Mesothelial cell of epicardium (in vitro differentiated cells): ENCODE measurements around the gene RUNDC1. TPM values are rescaled to one million over a fixed set of nuclear protein-coding genes. Genes with fewer than 3 reads are reported as not detected.

Experiments used
- DNase-seq, 2 experiments: peaks; one replicate each; pipeline ENCODE4 v3.0.0; 2021; ENCODE audit warnings: low spot score in 2 of 2; ENCODE audit not compliant: unreplicated experiment in 2 of 2
- H3K27ac Mint-ChIP-seq: 2 replicates; pipeline ENCODE4 v1.8.0; 2021; ENCODE audit warnings: mixed read lengths
- H3K27me3 Mint-ChIP-seq: 2 replicates; pipeline ENCODE4 v1.8.0; 2021; ENCODE audit warnings: low read depth, mixed read lengths
- H3K36me3 Mint-ChIP-seq: 2 replicates; pipeline ENCODE4 v1.8.0; 2021; ENCODE audit warnings: mixed read lengths
- H3K4me1 Mint-ChIP-seq: 2 replicates; pipeline ENCODE4 v1.8.0; 2021; ENCODE audit warnings: mixed read lengths
- H3K4me3 Mint-ChIP-seq: 2 replicates; pipeline ENCODE4 v1.8.0; 2021; ENCODE audit warnings: mild to moderate bottlenecking, moderate library complexity, mixed read lengths
- H3K9me3 Mint-ChIP-seq: 2 replicates; pipeline ENCODE4 v1.8.0; 2021; ENCODE audit warnings: mixed read lengths
- total RNA-seq: library from RNA; stranded (reverse); gene quantifications from 3 replicates; pipeline ENCODE4 v1.2.1, GENCODE V29; 2021
- TF ChIP-seq, protein P1 (sequence below): fragments of 200-600 bp; sonication (generic); IDR thresholded peaks from one replicate; pipeline ENCODE4 v1.5.0; 2021; ENCODE audit warnings: antibody characterized with exemption; ENCODE audit not compliant: unreplicated experiment

Gene RUNDC1
- total RNA-seq, 1 donor from 2014 or later, result 13.9 TPM

DNA sequence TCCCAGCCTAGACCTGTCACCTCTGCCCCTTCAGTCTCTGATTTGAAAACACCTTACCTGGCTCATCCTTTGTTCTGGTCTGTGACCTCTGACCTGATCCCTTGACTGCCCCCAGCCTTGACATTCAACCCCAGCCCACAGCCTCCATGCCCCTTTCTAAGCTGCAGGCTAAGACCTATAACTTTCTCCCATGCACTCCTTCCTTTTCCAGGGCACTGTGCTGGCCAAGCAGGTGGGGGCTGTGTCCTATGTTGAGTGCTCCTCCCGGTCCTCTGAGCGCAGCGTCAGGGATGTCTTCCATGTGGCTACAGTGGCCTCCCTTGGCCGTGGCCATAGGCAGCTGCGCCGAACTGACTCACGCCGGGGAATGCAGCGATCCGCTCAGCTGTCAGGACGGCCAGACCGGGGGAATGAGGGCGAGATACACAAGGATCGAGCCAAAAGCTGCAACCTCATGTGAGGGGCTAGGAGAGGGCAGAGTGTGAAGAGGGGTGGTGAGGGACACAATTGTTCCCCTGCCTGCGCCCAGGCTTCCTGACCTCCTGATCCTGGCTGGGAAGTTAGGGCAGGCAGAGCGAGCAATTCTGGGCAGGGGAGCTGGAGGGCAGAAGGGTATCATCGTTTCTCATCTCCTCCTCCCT lies 48.0 kb downstream of the RUNDC1 start:
- TF ChIP-seq, protein P1, sequence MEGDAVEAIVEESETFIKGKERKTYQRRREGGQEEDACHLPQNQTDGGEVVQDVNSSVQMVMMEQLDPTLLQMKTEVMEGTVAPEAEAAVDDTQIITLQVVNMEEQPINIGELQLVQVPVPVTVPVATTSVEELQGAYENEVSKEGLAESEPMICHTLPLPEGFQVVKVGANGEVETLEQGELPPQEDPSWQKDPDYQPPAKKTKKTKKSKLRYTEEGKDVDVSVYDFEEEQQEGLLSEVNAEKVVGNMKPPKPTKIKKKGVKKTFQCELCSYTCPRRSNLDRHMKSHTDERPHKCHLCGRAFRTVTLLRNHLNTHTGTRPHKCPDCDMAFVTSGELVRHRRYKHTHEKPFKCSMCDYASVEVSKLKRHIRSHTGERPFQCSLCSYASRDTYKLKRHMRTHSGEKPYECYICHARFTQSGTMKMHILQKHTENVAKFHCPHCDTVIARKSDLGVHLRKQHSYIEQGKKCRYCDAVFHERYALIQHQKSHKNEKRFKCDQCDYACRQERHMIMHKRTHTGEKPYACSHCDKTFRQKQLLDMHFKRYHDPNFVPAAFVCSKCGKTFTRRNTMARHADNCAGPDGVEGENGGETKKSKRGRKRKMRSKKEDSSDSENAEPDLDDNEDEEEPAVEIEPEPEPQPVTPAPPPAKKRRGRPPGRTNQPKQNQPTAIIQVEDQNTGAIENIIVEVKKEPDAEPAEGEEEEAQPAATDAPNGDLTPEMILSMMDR, result no peak
- Mint-ChIP-seq H3K27ac (no peak overlapping the region), H3K27me3 (no peaks in the 10 kb centered on the region), H3K4me3 (no peak overlapping the region), H3K4me1 (peaks cover 9% of the 10 kb centered on the region), H3K9me3 (no peaks in the 10 kb centered on the region), H3K36me3 (no peaks in the 10 kb centered on the region)
- no peak for DNase-seq

- H3K27ac Mint-ChIP-seq, result no peak overlapping the region
- no peaks in the 10 kb centered on the region for H3K9me3 Mint-ChIP-seq
- no peaks in the 10 kb centered on the region for H3K36me3 Mint-ChIP-seq
- TF ChIP-seq, protein P1, result no peak
- no peak overlapping the region for H3K4me3 Mint-ChIP-seq
- no peak for DNase-seq
- H3K4me1 Mint-ChIP-seq, result peaks cover 18% of the 10 kb centered on the region
- no peaks in the 10 kb centered on the region for H3K27me3 Mint-ChIP-seq
Observed at GRCh38 chr17:43030137-43030767, 49.9 kb downstream of the RUNDC1 start.

- Mint-ChIP-seq H3K4me1 (peaks cover 16% of the 10 kb centered on the region), H3K27me3 (no peaks in the 10 kb centered on the region), H3K27ac (no peak overlapping the region), H3K4me3 (no peak overlapping the region), H3K36me3 (no peaks in the 10 kb centered on the region), H3K9me3 (no peaks in the 10 kb centered on the region)
- no peak for DNase-seq
- TF ChIP-seq, protein P1, result no peak
Observed at GRCh38 chr17:43031666-43032065, 51.3 kb downstream of the RUNDC1 start.

- H3K4me3 Mint-ChIP-seq, result peak overlapping the region; percentile 28
- no peaks in the 10 kb centered on the region for H3K9me3 Mint-ChIP-seq
- TF ChIP-seq, protein P1, result no peak
- H3K27ac Mint-ChIP-seq, result peak overlapping the region; percentile 77
- peaks cover 16% of the 10 kb centered on the region for H3K4me1 Mint-ChIP-seq
- H3K27me3 Mint-ChIP-seq, result no peaks in the 10 kb centered on the region
- no peaks in the 10 kb centered on the region for H3K36me3 Mint-ChIP-seq
- DNase-seq, result no peak
Observed at GRCh38 chr17:43033948-43034881, 53.9 kb downstream of the RUNDC1 start.

DNA sequence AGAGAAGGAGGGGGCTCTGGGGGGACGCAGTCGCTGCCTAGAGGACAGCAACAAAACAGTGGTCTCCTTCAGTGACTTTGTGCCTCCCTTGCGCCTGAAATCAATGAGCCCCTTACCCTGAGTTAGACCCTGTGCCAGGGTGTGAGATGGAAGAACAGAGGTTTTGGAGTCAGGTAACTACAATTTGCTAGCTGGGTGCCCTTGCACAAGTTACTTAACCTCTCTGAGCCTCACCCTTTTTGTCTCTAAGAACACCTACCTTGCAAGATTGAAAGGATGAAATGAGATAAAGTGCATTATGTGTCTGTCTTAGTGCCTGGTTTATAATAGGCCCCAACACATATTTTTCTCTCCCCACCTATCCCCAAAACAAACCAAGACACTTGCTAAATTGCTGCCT lies 54.5 kb downstream of the RUNDC1 start:
- H3K27ac Mint-ChIP-seq, result no peak overlapping the region
- peaks cover 16% of the 10 kb centered on the region for H3K4me1 Mint-ChIP-seq
- no peak overlapping the region for H3K4me3 Mint-ChIP-seq
- H3K27me3 Mint-ChIP-seq, result no peaks in the 10 kb centered on the region
- DNase-seq, result no peak
- H3K36me3 Mint-ChIP-seq, result no peaks in the 10 kb centered on the region
- TF ChIP-seq, protein P1, result no peak
- no peaks in the 10 kb centered on the region for H3K9me3 Mint-ChIP-seq
